Prostate gland (tissue), 2 donors: ENCODE data around the gene SNX17. TPM values are rescaled to one million over a fixed set of nuclear protein-coding genes. Genes with fewer than 3 reads are reported as not detected.
"Not testable (repeated sequence)": the region's sequence is repeated elsewhere in the genome, so short reads cannot be mapped to it uniquely, and the experiment has no call there.

Experiments
- DNase-seq: peaks from one replicate; pipeline ENCODE4 v3.0.0-alpha.2; 2019; ENCODE audit warnings: low spot score
- H3K27ac ChIP-seq, 2 donors: fragments of 200-600 bp; sonication (generic); 2 replicates each; pipeline ENCODE4 v1.5.1; 2017 to 2019
- H3K27me3 ChIP-seq: fragments of 200-600 bp; sonication (generic); replicated peaks from 2 replicates; pipeline ENCODE4 v1.5.1; 2019; ENCODE audit not compliant: insufficient read depth
- H3K36me3 ChIP-seq, 2 donors: fragments of 200-600 bp; sonication (generic); 1 replicate in 1 of 2; 2 replicates in 1 of 2; pipeline versions ENCODE4 v1.5.1 to v1.8.1; 2017 to 2019
- H3K4me1 ChIP-seq: fragments of 200-600 bp; sonication (generic); replicated peaks from 2 replicates; pipeline ENCODE4 v1.5.1; 2019
- H3K4me3 ChIP-seq, 2 donors: fragments of 200-600 bp; sonication (generic); 2 replicates each; pipeline ENCODE4 v1.5.1; 2017 to 2019
- H3K9me3 ChIP-seq: fragments of 200-600 bp; sonication (generic); 2 replicates; pipeline ENCODE4 v1.5.1; 2017
- POLR2A ChIP-seq: fragments of 450-650 bp; IDR thresholded peaks from one replicate; pipeline ENCODE4 v1.6.1; 2016; ENCODE audit warnings: antibody characterized with exemption, mild to moderate bottlenecking
- POLR2AphosphoS5 ChIP-seq: sonication (generic); formaldehyde crosslinking; IDR thresholded peaks from one replicate; pipeline ENCODE4 v1.6.1; 2017; ENCODE audit warnings: antibody characterized with exemption
- WGBS: methylation state at CpG from one replicate; pipeline ENCODE4 v1.1.5; 2018; 5-methylcytosine and 5-hydroxymethylcytosine counted together
- intact Hi-C: fragments of 100-400 bp; cut with DNase I; formaldehyde crosslinking; loops from one replicate; pipeline ENCODE4 v1.14.2; 2022
- total RNA-seq, 2 donors: library from RNA; depleted of rRNA; stranded (reverse); fragments of >200 nt; gene quantifications; one replicate each; pipeline ENCODE4 v1.1.0, GENCODE V29; 2016
- TF ChIP-seq, protein P1 (sequence below), 4 experiments: fragments of 200-600 bp in 2 of 4; fragments of 450-650 bp in 2 of 4; sonication (generic) in 2 of 4; IDR thresholded peaks; 1 replicate in 3 of 4; 2 replicates in 1 of 4; pipeline ENCODE4 v1.5.1; 2016 to 2019; ENCODE audit warnings: antibody characterized with exemption in 4 of 4, mild to moderate bottlenecking in 2 of 4, moderate library complexity in 2 of 4

Gene SNX17
- total RNA-seq, 2 donors from 2014 or later = 127 to 134 TPM

DNA sequence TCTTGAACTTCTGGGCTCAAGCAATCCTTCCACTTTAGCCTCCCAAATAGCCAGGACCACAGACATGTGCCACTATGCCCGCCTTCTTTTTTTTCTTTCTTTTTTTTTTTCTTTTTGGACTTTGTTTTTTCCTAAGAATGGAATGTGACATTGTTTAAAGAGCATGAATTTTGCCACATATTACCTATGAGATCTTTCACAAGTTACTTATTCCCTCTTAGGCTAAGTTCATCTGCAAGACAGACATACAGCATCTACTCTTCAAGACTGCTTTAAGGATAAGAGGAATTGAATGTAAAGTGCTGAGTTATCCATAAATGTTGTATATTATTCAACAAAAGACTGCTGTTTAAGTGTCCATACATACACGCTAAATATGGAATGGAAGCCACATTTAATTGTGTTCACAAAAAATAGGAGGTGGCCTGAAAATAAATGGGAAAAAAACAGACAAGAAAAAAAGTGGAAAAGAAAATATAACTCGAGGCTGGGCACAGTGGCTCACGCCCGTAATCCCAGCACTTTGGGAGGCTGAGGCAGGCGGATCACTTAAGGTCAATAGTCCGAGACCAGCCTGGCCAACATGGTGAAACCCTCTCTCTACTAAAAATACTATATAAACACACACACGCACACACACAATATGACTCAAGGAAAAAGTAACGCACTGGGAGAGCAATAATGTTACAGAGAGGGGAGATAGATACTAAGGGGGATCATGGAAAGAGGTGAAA, 42.2 kb downstream of the SNX17 start:
- intact Hi-C loops = no loop called here
- Histone ChIP-seq H3K36me3 (no peaks in the 10 kb centered on the region), H3K4me1 (no peaks in the 10 kb centered on the region), H3K27me3 (no peaks in the 10 kb centered on the region), H3K9me3 (no peaks in the 10 kb centered on the region), H3K27ac (no peak overlapping the region), H3K4me3 (no peak overlapping the region)
- TF ChIP-seq, protein P1, sequence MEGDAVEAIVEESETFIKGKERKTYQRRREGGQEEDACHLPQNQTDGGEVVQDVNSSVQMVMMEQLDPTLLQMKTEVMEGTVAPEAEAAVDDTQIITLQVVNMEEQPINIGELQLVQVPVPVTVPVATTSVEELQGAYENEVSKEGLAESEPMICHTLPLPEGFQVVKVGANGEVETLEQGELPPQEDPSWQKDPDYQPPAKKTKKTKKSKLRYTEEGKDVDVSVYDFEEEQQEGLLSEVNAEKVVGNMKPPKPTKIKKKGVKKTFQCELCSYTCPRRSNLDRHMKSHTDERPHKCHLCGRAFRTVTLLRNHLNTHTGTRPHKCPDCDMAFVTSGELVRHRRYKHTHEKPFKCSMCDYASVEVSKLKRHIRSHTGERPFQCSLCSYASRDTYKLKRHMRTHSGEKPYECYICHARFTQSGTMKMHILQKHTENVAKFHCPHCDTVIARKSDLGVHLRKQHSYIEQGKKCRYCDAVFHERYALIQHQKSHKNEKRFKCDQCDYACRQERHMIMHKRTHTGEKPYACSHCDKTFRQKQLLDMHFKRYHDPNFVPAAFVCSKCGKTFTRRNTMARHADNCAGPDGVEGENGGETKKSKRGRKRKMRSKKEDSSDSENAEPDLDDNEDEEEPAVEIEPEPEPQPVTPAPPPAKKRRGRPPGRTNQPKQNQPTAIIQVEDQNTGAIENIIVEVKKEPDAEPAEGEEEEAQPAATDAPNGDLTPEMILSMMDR (IDR thresholded peaks at IDR 0.05) = no peak
- TF ChIP-seq POLR2A = no peak
- TF ChIP-seq POLR2AphosphoS5 = no peak
- DNase-seq = no peak
- WGBS = 80% methylated on average over 9 of the region's 9 CpGs

DNA sequence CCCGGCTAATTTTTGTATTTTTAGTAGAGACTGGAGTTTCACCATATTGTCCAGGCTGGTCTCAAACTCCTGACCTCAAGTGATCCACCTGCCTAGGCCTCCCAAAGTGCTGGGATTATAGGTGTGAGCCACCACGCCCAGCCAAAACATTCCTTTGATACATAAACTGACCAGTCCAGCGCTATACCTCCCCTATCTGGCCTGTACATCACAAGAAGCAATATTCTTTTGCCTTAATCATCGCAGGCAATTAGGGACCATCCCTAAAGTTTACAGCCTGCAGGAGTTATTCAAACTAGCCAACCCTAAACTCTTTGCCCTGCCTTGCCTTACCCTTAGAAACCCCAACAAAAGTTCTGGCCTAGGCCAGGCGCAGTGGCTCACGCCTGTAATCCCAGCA, 45.7 kb downstream of the SNX17 start:
- WGBS = 96% methylated on average over 6 of the region's 6 CpGs
- TF ChIP-seq POLR2A (no peak), POLR2AphosphoS5 (no peak)
- TF ChIP-seq, protein P1 (IDR thresholded peaks at IDR 0.05) = no peak
- no peaks in the 10 kb centered on the region for H3K36me3 ChIP-seq
- H3K27ac ChIP-seq = no peak overlapping the region
- no peak for DNase-seq
- no peaks in the 10 kb centered on the region for H3K9me3 ChIP-seq
- H3K4me1 ChIP-seq = no peaks in the 10 kb centered on the region
- H3K4me3 ChIP-seq = no peak overlapping the region
- intact Hi-C loops = no loop called here
- no peaks in the 10 kb centered on the region for H3K27me3 ChIP-seq

DNA sequence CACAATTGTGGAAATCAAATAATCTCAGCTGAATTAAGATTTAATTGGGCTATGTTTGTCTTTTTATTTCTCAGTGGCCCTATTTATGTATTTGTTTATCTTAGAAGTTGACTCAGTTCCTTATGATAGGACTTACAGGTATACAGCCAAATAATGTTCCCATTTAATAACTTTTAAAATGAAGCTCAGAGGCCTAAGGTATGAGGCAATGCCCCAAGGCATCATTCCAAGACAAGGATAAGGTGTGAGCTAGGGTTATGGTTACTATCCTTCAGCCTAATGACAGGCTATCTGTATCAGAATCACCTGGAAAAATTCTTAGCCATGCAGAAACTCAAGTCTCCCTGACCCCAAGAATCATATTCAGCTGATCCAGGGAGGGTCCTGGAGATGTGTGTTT, 50.6 kb downstream of the SNX17 start:
- Histone ChIP-seq H3K27me3 (no peaks in the 10 kb centered on the region), H3K27ac (no peak overlapping the region), H3K4me3 (no peak overlapping the region), H3K36me3 (no peaks in the 10 kb centered on the region), H3K9me3 (no peaks in the 10 kb centered on the region), H3K4me1 (no peaks in the 10 kb centered on the region)
- DNase-seq = no peak
- TF ChIP-seq, protein P1 (IDR thresholded peaks at IDR 0.05) = no peak
- TF ChIP-seq POLR2AphosphoS5 = no peak
- TF ChIP-seq POLR2A = no peak
- intact Hi-C loops = no loop called here

DNA sequence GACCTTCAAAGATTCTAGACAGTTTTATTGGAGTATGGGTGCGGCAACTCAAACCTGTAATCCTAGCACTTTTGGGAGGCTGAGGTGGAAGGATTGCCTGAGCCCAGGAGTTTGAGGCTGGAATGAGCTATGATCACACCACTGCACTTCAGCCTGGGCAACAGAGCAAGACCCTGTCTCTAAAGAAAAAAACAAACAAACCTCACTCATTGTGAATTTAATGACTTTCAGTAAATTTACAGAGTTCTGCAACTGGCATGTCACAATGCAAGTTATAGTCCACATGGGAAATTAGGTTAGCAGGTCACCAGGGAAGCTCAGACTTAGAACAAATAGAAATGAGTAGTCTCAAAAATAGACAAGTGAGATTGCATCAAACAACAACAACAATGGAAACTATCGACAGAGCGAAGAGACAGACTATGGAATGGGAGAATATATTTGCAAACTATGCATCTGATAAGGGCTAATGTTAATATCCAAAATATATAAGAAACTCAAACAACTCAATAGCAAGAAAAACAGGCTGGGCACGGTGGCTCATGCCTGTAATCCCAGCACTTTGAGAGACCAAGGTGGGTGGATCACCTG, 51.3 kb downstream of the SNX17 start:
- no peaks in the 10 kb centered on the region for H3K4me1 ChIP-seq
- DNase-seq = no peak
- no peak overlapping the region for H3K27ac ChIP-seq
- H3K27me3 ChIP-seq = no peaks in the 10 kb centered on the region
- H3K4me3 ChIP-seq = no peak overlapping the region
- intact Hi-C loops = no loop called here
- no peaks in the 10 kb centered on the region for H3K36me3 ChIP-seq
- 58% methylated on average over 4 of the region's 4 CpGs for WGBS
- TF ChIP-seq, protein P1 (IDR thresholded peaks at IDR 0.05) = no peak
- TF ChIP-seq POLR2AphosphoS5 (no peak), POLR2A (no peak)
- no peaks in the 10 kb centered on the region for H3K9me3 ChIP-seq

DNA sequence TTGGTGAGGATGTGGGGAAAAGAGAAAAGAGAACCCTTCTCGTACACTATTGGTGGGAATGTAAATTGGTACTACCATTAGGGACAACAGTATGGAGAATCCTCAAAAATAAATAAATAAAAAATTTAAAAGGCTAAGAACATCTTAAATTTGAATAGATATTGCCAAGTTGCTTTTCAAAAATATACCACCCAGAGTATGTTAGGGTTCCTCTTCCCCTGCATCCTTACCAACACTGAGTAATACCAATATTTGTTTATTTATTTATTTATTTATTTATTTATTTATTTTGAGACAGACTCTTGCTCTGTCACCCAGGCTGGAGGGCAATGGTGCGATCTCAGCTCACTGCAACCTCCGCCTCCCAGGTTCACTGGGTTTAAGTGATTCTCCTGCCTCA, 52.5 kb downstream of the SNX17 start:
- WGBS = 96% methylated on average over 3 of the region's 3 CpGs
- Histone ChIP-seq H3K27ac (no peak overlapping the region), H3K4me3 (no peak overlapping the region), H3K27me3 (no peaks in the 10 kb centered on the region), H3K9me3 (no peaks in the 10 kb centered on the region), H3K4me1 (no peaks in the 10 kb centered on the region), H3K36me3 (no peaks in the 10 kb centered on the region)
- DNase-seq = no peak
- TF ChIP-seq POLR2AphosphoS5 (no peak), POLR2A (no peak)
- TF ChIP-seq, protein P1 (IDR thresholded peaks at IDR 0.05) = no peak
- intact Hi-C loops = no loop called here

DNA sequence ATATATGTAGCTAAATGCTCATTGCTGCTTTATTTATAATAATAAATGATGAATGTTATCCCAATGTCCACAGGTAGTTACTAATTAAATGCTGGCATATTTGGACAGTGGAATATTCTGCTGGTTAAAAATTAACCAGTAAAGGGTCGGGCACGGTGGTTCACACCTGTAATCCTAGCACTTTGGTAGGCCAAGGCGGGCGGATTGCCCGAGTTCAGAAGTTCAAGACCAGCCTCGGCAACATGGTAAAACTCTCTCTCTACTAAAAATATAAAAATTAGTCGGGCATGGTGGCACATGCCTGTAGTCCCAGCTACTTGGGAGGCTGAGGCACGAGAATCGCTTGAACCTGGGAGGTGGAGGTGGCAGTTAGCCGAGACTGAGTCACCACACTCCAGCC, 54.6 kb downstream of the SNX17 start:
- H3K4me3 ChIP-seq, H3K9me3 ChIP-seq, H3K27ac ChIP-seq, H3K36me3 ChIP-seq, H3K27me3 ChIP-seq, H3K4me1 ChIP-seq, DNase-seq, intact Hi-C loops: not testable (repeated sequence)
- 88% methylated on average over 10 of the region's 10 CpGs for WGBS
